OCI-LY1 (cell line): Measurements from ENCODE around the gene PRKAR2B.

Source experiments
- CTCF ChIP-seq: fragments of 200-600 bp; sonication (generic), shearing (Covaris generic); IDR thresholded peaks from 2 replicates; pipeline ENCODE4 v1.5.1; 2017; ENCODE audit warnings: mild to moderate bottlenecking, antibody characterized with exemption, low read length, moderate library complexity, mixed read lengths
- EZH2 ChIP-seq: fragments of 200-600 bp; sonication (generic), shearing (Covaris generic); IDR thresholded peaks from 2 replicates; pipeline ENCODE4 v1.8.0; 2017; ENCODE audit warnings: borderline replicate concordance, mixed run types, mild to moderate bottlenecking, antibody characterized with exemption, low read length, moderate library complexity, mixed read lengths

- TF ChIP-seq CTCF = no peak
- TF ChIP-seq EZH2 = no peak
These were observed 84.2 kb downstream of the PRKAR2B start for GRCh38 chr7:107128748-107129147.
